Measurements from ENCODE around the gene WWOX. TPM values are rescaled to one million over a fixed set of nuclear protein-coding genes. Genes with fewer than 3 reads are reported as not detected.

WWOX gene
- total and polyA plus RNA-seq, 2 donors (not counting 3 experiments of a cell fraction or from before 2014, with no cell fraction given) = 6.2 to 12.5 TPM

DNA sequence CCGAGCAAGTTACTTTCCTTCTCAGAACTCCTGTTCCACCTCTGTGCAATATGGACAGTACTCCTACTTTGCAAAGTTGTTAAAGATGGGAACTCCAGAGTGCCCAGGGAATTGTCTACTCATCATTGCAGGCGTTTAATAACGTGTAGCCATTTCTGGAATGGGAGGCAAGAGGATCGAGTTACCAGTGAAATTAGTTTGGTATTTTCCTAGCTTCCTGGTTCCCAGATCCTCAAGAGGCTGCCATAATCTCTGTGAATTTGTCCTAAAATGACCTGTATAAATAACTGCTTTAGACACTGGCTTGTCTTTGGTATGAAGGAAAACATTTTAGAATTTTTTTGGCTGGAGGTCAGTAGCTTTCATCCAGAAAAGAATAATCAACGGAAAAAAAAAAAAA, 27.7 kb downstream of the WWOX start:
- no peaks in the 10 kb centered on the region for H3K27me3 ChIP-seq (ENCODE audit: control insufficient read depth in 2 of 2, insufficient read depth in 2 of 2, low read length in 2 of 2)
- no peak overlapping the region for H3K4me3 ChIP-seq (replicated peaks in 1 of 3; ENCODE audit: insufficient read depth in 1 of 3, low read depth in 1 of 3, low read length in 3 of 3)
- H3K27ac ChIP-seq (ENCODE audit: insufficient read depth, low read depth, low read length) = no peak overlapping the region
- no peak overlapping the region for H3K9ac ChIP-seq (replicated peaks; ENCODE audit: extremely low read depth, insufficient read depth, low read length)
- dilution Hi-C loops (cut with MboI; ENCODE audit: extremely low pct_ligation_motif_present, low sequenced_read_pairs) = no loop called here
- intact Hi-C loops (cut with micrococcal nuclease) = no loop called here
- peak overlapping the region; percentile 24 for H3K4me2 ChIP-seq (ENCODE audit: insufficient read depth, low read length)
- CTCF ChIA-PET = interaction anchor here (0.9 to 1.4 kb wide), 4 partner anchors 94 to 1475 kb away, joined by 3 to 4 read pairs (median 3); no protein-coding TSS in a partner anchor
- no peaks in the 10 kb centered on the region for H3K9me1 ChIP-seq (replicated peaks; ENCODE audit: control insufficient read depth, extremely low read depth, insufficient read depth, low read length)
- FAIRE-seq (no peak), DNase-seq (ENCODE audit: low read depth, low spot score) (peak; percentile 47)
- no peaks in the 10 kb centered on the region for H3K79me2 ChIP-seq (ENCODE audit: control insufficient read depth, insufficient read depth, low read length)
- no peaks in the 10 kb centered on the region for H3K4me1 ChIP-seq (ENCODE audit: control insufficient read depth, extremely low read depth, insufficient read depth, low read length)
- H4K20me1 ChIP-seq (replicated peaks; ENCODE audit: control insufficient read depth, extremely low read depth, insufficient read depth, low read length) = no peaks in the 10 kb centered on the region
- no peak overlapping the region for H2AFZ ChIP-seq (ENCODE audit: low read depth, low read length)
- H3K36me3 ChIP-seq (ENCODE audit: control insufficient read depth in 2 of 2, extremely low read depth in 1 of 2, insufficient read depth in 2 of 2, low read length in 2 of 2) = no peaks in the 10 kb centered on the region
- no peak for TF ChIP-seq MYC (IDR thresholded peaks at IDR 0.05; ENCODE audit: low read depth, low read length)
- POLR2A ChIA-PET = no interaction called here
- no TSS peak for BruUV-seq (replicated peaks)
- no peaks in the 10 kb centered on the region for H3K9me3 ChIP-seq (replicated peaks; ENCODE audit: control insufficient read depth, insufficient read depth, low read length)

DNA sequence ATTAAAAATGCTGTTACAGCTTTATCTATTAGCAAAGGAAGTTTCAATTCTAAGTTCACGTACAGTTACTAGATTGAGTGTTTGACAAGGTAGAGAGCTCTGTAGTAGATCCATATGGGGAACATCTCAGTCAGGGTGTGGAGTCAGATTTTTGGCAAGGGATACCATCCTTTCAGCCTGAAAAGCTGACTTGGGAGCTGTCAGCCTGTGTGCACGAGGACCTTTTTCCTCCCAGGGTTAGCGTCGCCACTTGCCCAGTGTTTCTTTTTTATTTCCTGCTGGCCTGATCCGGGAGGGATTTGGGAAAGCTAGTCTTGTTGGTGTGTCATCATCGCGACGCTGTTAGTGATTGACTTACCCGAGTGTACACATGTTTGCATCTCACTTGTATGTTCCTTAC, 29.5 kb downstream of the WWOX start:
- no peak overlapping the region for H3K4me3 ChIP-seq (replicated peaks in 1 of 3; ENCODE audit: insufficient read depth in 1 of 3, low read depth in 1 of 3, low read length in 3 of 3)
- H3K9me3 ChIP-seq (replicated peaks; ENCODE audit: control insufficient read depth, insufficient read depth, low read length) = no peaks in the 10 kb centered on the region
- H3K9me1 ChIP-seq (replicated peaks; ENCODE audit: control insufficient read depth, extremely low read depth, insufficient read depth, low read length) = no peaks in the 10 kb centered on the region
- no peak overlapping the region for H3K27ac ChIP-seq (ENCODE audit: insufficient read depth, low read depth, low read length)
- no peaks in the 10 kb centered on the region for H4K20me1 ChIP-seq (replicated peaks; ENCODE audit: control insufficient read depth, extremely low read depth, insufficient read depth, low read length)
- BruUV-seq (replicated peaks) = no TSS peak
- no peak for FAIRE-seq
- H3K4me1 ChIP-seq (ENCODE audit: control insufficient read depth, extremely low read depth, insufficient read depth, low read length) = no peaks in the 10 kb centered on the region
- ChIA-PET POLR2A (no interaction called here), CTCF (interaction anchor here (1.2 kb wide), 1 partner anchor 25 kb away, joined by 5 read pairs; no protein-coding TSS in a partner anchor)
- no peaks in the 10 kb centered on the region for H3K36me3 ChIP-seq (ENCODE audit: control insufficient read depth in 2 of 2, extremely low read depth in 1 of 2, insufficient read depth in 2 of 2, low read length in 2 of 2)
- TF ChIP-seq, protein P1, sequence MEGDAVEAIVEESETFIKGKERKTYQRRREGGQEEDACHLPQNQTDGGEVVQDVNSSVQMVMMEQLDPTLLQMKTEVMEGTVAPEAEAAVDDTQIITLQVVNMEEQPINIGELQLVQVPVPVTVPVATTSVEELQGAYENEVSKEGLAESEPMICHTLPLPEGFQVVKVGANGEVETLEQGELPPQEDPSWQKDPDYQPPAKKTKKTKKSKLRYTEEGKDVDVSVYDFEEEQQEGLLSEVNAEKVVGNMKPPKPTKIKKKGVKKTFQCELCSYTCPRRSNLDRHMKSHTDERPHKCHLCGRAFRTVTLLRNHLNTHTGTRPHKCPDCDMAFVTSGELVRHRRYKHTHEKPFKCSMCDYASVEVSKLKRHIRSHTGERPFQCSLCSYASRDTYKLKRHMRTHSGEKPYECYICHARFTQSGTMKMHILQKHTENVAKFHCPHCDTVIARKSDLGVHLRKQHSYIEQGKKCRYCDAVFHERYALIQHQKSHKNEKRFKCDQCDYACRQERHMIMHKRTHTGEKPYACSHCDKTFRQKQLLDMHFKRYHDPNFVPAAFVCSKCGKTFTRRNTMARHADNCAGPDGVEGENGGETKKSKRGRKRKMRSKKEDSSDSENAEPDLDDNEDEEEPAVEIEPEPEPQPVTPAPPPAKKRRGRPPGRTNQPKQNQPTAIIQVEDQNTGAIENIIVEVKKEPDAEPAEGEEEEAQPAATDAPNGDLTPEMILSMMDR (IDR thresholded peaks at IDR 0.05; ENCODE audit: extremely low read depth in 1 of 2, insufficient read depth in 1 of 2, low read depth in 1 of 2, low read length in 2 of 2) = no peak
- no peak overlapping the region for H3K4me2 ChIP-seq (ENCODE audit: insufficient read depth, low read length)
- no peak for DNase-seq (ENCODE audit: low read depth, low spot score)
- intact Hi-C loops (cut with micrococcal nuclease) (no loop called here), dilution Hi-C loops (cut with MboI; ENCODE audit: extremely low pct_ligation_motif_present, low sequenced_read_pairs) (no loop called here)
- no peak overlapping the region for H3K9ac ChIP-seq (replicated peaks; ENCODE audit: extremely low read depth, insufficient read depth, low read length)
- H2AFZ ChIP-seq (ENCODE audit: low read depth, low read length) = no peak overlapping the region
- no peaks in the 10 kb centered on the region for H3K27me3 ChIP-seq (ENCODE audit: control insufficient read depth in 2 of 2, insufficient read depth in 2 of 2, low read length in 2 of 2)
- no peaks in the 10 kb centered on the region for H3K79me2 ChIP-seq (ENCODE audit: control insufficient read depth, insufficient read depth, low read length)
